ENCODE data around the gene NOCT. TPM values are rescaled to one million over a fixed set of nuclear protein-coding genes. Genes with fewer than 3 reads are reported as not detected.
A peak's percentile ranks its signal among the peaks of the same experiment; 100 is the strongest.

The NOCT gene
- total RNA-seq, 1 experiment from 2014 or later, result 43.4 TPM

DNA sequence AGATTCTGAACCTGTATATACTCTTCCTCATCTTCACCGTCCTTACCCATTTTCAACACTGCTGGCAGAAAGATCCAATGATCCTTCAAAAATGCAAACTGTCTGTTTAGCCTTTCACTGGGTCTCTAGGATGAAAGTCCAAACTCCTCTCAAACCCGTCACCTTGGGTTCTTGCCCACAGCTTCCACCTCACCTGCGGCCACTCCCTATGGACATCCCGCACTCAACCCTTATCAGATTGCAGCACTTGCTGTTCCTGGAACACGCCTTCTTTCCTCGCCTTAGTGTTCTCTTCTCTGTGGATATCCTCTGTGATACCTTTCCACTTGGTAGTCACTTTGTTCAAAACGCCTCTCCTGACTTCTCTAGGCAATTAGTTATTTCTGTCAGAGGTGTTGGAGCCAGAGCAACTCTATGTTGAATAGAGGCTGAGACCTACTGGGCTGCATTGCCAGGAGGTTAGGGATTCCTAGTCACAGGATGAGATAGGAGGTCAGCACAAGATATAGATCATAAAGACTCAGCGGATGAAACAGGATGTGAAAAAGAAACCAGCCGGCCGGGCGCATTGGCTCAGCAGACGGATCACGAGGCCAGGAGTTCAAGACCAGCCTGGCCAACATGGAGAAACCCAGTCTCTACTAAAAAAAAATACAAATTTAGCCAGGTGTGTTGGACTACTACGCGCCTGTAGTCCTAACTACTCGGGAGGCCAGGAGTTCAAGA, 4.2 kb upstream of the NOCT start:
- H3K9me3 Mint-ChIP-seq, result peaks cover 9% of the 10 kb centered on the region
- TF ChIP-seq, protein P1, sequence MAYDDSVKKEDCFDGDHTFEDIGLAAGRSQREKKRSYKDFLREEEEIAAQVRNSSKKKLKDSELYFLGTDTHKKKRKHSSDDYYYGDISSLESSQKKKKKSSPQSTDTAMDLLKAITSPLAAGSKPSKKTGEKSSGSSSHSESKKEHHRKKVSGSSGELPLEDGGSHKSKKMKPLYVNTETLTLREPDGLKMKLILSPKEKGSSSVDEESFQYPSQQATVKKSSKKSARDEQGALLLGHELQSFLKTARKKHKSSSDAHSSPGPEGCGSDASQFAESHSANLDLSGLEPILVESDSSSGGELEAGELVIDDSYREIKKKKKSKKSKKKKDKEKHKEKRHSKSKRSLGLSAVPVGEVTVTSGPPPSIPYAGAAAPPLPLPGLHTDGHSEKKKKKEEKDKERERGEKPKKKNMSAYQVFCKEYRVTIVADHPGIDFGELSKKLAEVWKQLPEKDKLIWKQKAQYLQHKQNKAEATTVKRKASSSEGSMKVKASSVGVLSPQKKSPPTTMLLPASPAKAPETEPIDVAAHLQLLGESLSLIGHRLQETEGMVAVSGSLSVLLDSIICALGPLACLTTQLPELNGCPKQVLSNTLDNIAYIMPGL (CRISPR knock-in tag; IDR thresholded peaks at IDR 0.05), result no peak
- TF ChIP-seq ZNF138 (CRISPR knock-in tag; conservative IDR thresholded peaks at IDR 0.05) (no peak), RORB (CRISPR knock-in tag; IDR thresholded peaks at IDR 0.05) (no peak), NR3C1 (CRISPR knock-in tag; conservative IDR thresholded peaks at IDR 0.05; ENCODE audit: low read depth) (no peak), MXD4 (CRISPR knock-in tag; IDR thresholded peaks at IDR 0.05; ENCODE audit: borderline replicate concordance) (no peak), SP1 (CRISPR knock-in tag; conservative IDR thresholded peaks at IDR 0.05) (no peak), GTF2I (CRISPR knock-in tag; conservative IDR thresholded peaks at IDR 0.05) (no peak), CREB1 (CRISPR knock-in tag; IDR thresholded peaks at IDR 0.05) (no peak)
- TF ChIP-seq, protein P2, sequence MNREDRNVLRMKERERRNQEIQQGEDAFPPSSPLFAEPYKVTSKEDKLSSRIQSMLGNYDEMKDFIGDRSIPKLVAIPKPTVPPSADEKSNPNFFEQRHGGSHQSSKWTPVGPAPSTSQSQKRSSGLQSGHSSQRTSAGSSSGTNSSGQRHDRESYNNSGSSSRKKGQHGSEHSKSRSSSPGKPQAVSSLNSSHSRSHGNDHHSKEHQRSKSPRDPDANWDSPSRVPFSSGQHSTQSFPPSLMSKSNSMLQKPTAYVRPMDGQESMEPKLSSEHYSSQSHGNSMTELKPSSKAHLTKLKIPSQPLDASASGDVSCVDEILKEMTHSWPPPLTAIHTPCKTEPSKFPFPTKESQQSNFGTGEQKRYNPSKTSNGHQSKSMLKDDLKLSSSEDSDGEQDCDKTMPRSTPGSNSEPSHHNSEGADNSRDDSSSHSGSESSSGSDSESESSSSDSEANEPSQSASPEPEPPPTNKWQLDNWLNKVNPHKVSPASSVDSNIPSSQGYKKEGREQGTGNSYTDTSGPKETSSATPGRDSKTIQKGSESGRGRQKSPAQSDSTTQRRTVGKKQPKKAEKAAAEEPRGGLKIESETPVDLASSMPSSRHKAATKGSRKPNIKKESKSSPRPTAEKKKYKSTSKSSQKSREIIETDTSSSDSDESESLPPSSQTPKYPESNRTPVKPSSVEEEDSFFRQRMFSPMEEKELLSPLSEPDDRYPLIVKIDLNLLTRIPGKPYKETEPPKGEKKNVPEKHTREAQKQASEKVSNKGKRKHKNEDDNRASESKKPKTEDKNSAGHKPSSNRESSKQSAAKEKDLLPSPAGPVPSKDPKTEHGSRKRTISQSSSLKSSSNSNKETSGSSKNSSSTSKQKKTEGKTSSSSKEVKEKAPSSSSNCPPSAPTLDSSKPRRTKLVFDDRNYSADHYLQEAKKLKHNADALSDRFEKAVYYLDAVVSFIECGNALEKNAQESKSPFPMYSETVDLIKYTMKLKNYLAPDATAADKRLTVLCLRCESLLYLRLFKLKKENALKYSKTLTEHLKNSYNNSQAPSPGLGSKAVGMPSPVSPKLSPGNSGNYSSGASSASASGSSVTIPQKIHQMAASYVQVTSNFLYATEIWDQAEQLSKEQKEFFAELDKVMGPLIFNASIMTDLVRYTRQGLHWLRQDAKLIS (CRISPR knock-in tag; IDR thresholded peaks at IDR 0.05; ENCODE audit: borderline replicate concordance), result no peak
- TF ChIP-seq, protein P3, sequence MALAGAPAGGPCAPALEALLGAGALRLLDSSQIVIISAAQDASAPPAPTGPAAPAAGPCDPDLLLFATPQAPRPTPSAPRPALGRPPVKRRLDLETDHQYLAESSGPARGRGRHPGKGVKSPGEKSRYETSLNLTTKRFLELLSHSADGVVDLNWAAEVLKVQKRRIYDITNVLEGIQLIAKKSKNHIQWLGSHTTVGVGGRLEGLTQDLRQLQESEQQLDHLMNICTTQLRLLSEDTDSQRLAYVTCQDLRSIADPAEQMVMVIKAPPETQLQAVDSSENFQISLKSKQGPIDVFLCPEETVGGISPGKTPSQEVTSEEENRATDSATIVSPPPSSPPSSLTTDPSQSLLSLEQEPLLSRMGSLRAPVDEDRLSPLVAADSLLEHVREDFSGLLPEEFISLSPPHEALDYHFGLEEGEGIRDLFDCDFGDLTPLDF (CRISPR knock-in tag; IDR thresholded peaks at IDR 0.05), result no peak
- TF ChIP-seq, protein P4, sequence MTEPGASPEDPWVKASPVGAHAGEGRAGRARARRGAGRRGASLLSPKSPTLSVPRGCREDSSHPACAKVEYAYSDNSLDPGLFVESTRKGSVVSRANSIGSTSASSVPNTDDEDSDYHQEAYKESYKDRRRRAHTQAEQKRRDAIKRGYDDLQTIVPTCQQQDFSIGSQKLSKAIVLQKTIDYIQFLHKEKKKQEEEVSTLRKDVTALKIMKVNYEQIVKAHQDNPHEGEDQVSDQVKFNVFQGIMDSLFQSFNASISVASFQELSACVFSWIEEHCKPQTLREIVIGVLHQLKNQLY (CRISPR knock-in tag; IDR thresholded peaks at IDR 0.05), result no peak
- no peak overlapping the region for H3K4me3 Mint-ChIP-seq
- DNase-seq (ENCODE audit: low spot score) (no peak), ATAC-seq (no peak)
- ChIA-PET POLR2A (no interaction called here), CTCF (no interaction called here)
- H3K27ac Mint-ChIP-seq, result peak overlapping the region; percentile 30
- no peaks in the 10 kb centered on the region for H3K27me3 Mint-ChIP-seq (ENCODE audit: low read depth)
- H3K4me1 Mint-ChIP-seq, result peaks cover 32% of the 10 kb centered on the region
- peaks cover 10% of the 10 kb centered on the region for H3K36me3 Mint-ChIP-seq

DNA sequence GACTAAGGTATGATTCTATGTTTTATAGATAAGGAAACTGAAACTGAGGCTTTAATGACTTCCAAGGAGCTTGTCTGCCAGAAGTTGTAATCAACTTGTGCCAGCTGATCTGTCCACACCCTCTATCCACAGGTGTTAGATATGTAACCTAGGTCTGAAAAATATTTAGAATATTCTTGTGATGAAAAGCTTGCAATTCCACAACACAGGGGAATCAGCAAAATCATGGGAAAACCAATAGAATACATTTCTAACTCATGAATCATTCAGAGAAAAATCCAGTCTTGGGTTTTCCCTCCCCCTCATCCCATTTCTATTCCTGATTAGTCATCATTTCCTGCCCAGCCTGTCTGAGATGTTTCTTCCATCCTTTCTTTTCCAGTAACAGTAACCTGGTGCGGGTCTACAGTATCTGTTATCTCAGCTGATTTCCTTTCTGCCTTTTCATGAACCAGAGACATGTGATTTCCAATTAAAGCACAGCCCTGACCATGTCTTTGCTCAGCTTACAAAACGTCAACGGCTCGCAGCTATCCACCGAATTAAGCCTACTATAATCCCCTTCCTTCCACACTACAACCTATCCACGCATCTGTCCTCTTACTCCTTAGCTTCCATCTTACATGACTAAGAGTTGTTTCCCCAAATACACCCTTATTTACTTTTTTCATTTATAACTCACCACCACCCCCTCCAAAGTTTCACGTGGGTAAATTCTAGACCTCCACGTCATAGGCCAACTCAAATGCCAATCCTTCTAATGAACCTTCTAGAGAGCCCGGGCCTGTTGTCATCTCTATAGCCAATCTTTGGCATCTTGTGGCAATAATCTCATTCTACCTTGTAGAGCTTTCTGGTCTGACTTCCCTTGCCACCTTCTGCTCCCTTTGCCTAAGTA, 961 bp upstream of the NOCT start:
- no peak for DNase-seq (ENCODE audit: low spot score)
- POLR2A ChIA-PET, result interaction anchor here (0.6 to 1.6 kb wide), 4 partner anchors 33 to 375 kb away, joined by 3 to 4 read pairs (median 4); partner anchors contain the start of genes ELF2 and NAA15
- peak overlapping the region; percentile 66 for H3K4me3 Mint-ChIP-seq

More for the DNA sequence above, 961 bp upstream of the NOCT start:
- H3K27ac Mint-ChIP-seq, result peak overlapping the region; percentile 95
- H3K27me3 Mint-ChIP-seq (ENCODE audit: low read depth), result no peaks in the 10 kb centered on the region
- peaks cover 4% of the 10 kb centered on the region for H3K36me3 Mint-ChIP-seq
- ATAC-seq, result peak; percentile 3
- no peaks in the 10 kb centered on the region for H3K9me3 Mint-ChIP-seq
- H3K4me1 Mint-ChIP-seq, result peaks cover 46% of the 10 kb centered on the region
- TF ChIP-seq, protein P5, sequence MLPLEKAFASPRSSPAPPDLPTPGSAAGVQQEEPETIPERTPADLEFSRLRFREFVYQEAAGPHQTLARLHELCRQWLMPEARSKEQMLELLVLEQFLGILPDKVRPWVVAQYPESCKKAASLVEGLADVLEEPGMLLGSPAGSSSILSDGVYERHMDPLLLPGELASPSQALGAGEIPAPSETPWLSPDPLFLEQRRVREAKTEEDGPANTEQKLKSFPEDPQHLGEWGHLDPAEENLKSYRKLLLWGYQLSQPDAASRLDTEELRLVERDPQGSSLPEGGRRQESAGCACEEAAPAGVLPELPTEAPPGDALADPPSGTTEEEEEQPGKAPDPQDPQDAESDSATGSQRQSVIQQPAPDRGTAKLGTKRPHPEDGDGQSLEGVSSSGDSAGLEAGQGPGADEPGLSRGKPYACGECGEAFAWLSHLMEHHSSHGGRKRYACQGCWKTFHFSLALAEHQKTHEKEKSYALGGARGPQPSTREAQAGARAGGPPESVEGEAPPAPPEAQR (CRISPR knock-in tag; IDR thresholded peaks at IDR 0.05), result no peak
- TF ChIP-seq GRHL2 (CRISPR knock-in tag; IDR thresholded peaks at IDR 0.05; ENCODE audit: insufficient replicate concordance, severe bottlenecking), result no peak
- CTCF ChIA-PET, result interaction anchor here (0.6 to 2.0 kb wide), 4 partner anchors 10 to 937 kb away, joined by 3 to 18 read pairs (median 4); no protein-coding TSS in a partner anchor
